Stimulated activated CD4-positive, alpha-beta T cell treated with anti-CD3 and anti-CD28 coated beads, Interleukin-1b, Interleukin-23, amount 100 ng/mL, for 48 hours (primary cell): ENCODE data around the gene MALT1.
A peak's percentile ranks its signal among the peaks of the same experiment; 100 is the strongest.
"Not testable (repeated sequence)": the region's sequence is repeated elsewhere in the genome, so short reads cannot be mapped to it uniquely, and the experiment has no call there.

ENCODE experiments used
- DNase-seq: peaks from one replicate; pipeline ENCODE4 v3.0.0-alpha.2; 2020

MALT1 gene

GRCh38 chr18:58671111-58671631 is at the start of gene MALT1:
MALT1 (plus strand) TSS chr18:58671465; CDS start chr18:58671644, 179 bp downstream.
- DNase-seq, result peak; percentile 92

- no peak for DNase-seq
Observed at GRCh38 chr18:58624011-58624410, 47.3 kb upstream of the MALT1 start.

- no peak for DNase-seq
Observed at GRCh38 chr18:58625839-58626238, 45.4 kb upstream of the MALT1 start.

- no peak for DNase-seq
Observed at GRCh38 chr18:58630071-58630470, 41.2 kb upstream of the MALT1 start.

DNA sequence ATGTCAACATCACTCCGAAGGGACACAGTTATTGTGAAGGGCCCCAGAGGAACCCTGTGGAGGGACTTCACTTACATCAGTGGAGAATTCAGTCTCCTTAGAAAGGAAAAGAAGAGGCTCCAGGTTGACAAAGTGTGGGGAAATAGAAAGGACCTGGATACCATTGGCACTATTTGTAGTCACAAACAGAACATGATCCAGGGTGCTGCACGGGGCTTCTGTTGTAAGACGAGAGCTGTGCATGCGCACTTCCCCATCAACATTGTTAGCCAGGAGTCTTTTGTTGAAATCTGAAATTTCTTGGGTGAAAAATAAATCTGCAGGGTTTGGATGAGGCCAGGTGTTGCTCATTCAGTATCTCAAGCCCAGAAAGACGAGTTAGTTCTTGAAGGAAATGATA is 40.0 kb upstream of the MALT1 start:
- DNase-seq, result no peak

GRCh38 chr18:58632552-58632951 is 38.7 kb upstream of the MALT1 start:
- no peak for DNase-seq

DNA sequence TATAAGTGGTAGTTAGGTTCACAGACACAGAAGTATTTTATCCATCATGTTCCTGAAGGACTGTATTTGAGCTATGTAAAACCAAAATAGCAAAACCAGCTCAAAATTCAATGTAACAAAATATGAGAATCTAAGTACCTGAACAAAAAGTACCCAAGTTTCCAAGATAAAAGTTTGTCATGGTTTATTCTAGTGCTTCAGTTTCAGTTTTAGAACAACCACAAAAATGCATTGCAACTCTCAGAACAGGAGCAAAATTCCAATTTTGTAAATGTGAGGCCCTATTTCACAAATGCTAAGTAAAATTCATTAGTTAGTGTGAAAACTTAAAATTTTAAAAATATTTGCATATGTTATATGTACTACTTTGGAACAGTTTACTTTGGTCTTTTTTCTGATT is 37.4 kb upstream of the MALT1 start:
- no peak for DNase-seq

GRCh38 chr18:58635891-58636290 is 35.4 kb upstream of the MALT1 start:
- DNase-seq, result no peak

DNA sequence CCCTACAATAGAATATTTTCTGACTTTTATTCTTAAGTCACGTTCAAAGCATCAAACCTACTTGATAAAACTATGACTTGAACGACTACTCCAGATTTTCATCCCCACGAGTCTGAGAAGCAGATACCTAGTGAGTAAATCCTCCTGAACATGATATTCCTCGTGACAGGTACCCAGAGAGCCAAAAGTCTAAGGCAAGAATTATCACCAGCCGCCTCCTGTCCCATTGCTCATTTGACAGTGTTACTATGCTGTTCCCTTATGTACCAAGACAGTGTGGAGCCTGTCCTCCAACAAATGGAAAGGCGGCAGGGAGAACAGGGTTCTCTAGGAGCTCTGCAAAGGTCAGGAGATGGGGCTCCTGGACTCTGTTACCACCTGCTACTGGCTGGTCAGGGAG is 34.1 kb upstream of the MALT1 start:
- DNase-seq, result no peak

GRCh38 chr18:58637946-58638345 is 33.3 kb upstream of the MALT1 start:
- DNase-seq, result no peak

- DNase-seq, result no peak
Observed at GRCh38 chr18:58638441-58638840, 32.8 kb upstream of the MALT1 start.

GRCh38 chr18:58639237-58639636 is 32.0 kb upstream of the MALT1 start:
- no peak for DNase-seq

DNA sequence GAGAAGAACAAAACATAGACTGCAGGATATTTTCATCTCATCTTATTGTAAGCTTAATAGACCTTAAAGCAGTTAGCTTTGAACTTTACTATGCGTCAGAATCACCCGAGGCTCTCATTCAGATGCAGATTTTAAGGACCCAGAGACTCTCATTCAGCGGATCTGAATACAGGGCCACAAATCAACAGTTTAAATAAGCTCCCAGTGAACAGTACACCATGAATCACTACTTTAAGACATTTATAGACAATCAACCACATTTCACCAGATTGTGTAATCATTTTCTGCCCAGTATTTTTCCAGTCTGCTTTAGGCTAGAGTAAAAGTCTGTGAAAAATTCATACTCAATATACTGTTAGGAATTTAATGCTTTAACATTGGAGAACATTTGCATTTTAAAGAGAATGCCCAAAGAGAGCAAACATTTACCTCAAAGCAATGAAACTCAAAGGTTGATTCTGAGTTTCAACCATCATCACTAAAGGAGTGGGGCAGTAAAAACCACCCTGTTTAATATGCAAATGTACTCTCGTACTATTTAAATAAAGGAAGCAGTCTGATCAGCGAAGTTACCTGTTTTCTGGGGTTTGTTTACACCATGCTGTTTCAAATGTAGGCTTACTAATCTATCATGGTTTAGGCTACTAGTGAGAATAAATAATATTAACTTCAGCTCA is 31.4 kb upstream of the MALT1 start:
- DNase-seq, result no peak

DNA sequence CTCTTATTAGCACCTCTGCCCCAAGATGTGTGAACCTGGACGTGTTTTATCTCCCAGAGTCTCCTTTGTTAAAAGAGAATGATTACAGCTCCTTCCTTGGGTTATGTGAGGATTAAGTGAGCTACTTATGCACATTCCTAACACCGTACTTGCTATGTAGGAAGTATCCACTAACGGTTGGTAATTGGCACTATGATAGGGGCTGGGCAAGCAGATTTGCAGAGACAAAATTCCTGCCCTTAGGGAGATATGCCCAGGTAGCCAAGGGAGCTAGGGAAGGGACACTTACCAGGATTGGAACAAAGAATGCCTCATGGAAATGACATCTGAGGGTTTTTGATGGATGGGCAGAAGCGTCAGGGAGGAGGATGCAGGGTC is 30.8 kb upstream of the MALT1 start:
- DNase-seq, result no peak

GRCh38 chr18:58640891-58641610 is 30.2 kb upstream of the MALT1 start:
- no peak for DNase-seq

DNA sequence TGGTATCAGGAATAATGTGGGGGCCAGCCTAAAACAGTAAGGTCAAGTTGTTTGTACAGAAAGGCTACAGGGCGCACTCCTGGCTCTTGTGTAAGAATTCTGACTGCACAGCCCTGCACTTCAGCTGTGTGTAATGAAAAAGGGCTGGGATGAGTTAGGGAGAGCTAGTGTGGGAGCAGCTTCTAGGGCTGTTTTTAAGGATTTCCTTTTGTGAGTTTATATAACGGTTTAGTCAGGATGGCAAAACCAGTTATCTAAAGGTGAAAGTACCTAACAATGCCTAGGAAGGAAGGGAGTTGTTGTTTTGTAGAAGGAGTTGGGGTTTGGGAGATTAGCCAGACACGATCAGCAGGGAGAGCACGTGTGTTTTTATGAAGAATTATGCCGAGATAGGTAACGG is 27.7 kb upstream of the MALT1 start:
- DNase-seq, result not testable (repeated sequence)

DNA sequence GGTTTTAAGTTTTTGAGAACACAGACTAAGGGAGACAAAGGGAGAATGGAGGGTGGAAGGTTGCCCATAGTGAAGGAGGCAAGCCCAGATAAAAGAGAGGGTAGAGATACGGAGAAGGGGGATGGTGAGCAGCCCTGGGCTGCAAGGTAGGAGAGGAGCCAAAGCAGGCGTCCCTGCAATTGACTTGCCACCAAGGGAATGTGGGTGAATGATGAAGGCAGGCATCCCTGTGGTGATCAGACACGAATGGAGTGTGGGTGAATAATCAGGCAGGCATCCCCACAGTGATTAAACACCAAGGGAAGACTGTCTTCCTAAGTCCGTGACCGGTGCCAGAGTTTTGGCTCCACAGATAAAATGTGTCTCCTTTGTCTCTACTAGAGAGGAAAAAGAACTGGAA is 25.9 kb upstream of the MALT1 start:
- DNase-seq, result no peak

DNA sequence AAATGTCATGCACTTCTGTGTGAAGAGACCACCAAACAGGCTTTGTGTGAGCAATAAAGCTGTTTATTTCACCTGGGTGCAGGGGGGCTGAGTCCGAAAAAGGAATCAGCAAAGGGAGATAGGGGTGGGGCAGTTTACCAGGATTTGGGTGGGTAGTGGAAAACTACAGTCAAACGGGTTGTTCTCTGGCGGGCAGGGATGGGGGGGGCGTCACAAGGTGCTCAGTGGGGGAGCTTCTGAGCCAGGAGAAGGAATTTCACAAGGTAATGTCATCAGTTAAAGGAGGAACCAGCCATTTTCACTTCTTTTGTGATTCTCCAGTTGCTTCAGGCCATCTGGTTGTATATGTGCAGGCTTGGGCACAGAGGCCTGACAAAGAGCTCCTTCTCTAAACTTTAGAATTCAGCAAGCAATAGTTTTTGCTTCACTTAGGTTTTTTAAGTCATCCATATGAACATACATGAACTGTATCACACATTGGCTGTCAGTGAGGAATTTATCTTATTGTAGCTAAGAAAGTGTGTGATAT is 24.9 kb upstream of the MALT1 start:
- DNase-seq, result no peak

DNA sequence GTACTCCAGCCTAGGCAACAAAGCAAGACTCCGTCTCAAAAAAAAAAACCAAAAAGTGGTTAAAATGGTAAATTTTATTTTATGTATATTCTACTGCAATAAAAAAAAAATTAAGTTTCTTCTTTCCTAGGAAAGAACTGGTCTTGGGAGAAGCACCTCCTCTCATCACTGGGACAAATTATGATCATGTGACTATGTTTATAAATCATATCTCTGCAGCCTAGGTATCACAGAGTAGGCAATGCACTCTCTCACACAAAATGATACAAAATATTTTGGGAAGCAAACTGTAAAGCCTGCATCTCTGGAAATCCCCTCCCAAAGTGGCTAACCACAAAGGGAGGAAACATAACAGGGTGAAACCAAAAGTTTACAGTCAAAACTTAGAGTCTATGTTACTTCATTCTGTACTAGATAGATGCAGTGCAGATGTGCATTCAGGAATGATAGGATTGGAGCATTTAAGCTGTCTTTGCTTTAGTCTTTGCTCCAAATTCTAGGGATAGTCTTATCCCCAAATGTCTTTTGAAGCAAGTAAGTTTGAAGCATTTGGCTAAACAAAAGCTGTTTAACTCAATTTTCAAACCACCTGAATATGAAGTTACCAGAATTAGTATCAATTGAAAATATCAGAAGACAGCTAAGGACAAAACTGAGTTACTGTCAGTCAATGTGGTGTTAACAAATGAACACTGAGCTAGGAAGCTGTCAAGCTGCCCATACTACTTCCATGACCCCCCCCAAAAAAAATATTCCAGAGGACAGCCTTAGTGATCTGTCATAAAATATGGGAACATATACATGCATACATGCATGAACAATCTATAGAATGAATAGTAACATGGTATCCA is 21.1 kb upstream of the MALT1 start:
- DNase-seq, result no peak

DNA sequence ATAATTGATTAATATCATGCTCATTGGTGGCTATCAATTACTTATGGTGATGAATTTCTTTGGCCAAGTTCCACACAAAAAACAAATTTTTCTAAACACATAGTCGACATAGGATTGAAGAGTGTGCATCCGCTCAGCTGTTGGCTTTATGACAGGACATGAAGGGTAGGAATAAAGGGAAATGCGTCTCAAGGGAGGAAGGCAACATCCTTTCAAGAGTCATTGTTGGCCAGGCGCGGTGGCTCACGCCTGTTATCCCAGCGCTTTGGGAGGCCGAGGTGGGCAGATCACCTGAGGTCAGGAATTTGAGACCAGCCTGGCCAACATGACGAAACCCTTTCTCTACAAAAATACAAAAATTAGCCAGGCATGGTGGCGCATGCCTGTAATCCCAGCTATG is 20.4 kb upstream of the MALT1 start:
- not testable (repeated sequence) for DNase-seq

GRCh38 chr18:58653144-58653722 is 18.0 kb upstream of the MALT1 start:
- not testable (repeated sequence) for DNase-seq

GRCh38 chr18:58653814-58654509 is 17.3 kb upstream of the MALT1 start:
- DNase-seq, result no peak
